Stimulated activated effector memory CD8-positive, alpha-beta T cell treated with anti-CD3 and anti-CD28 coated beads, Interleukin-12 subunit alpha, Interleukin-12 subunit beta, amount 100 ng/mL, for 72 hours (primary cell): ENCODE measurements around the gene PIP4K2A.
A peak's percentile ranks its signal among the peaks of the same experiment; 100 is the strongest.

ENCODE experiments used
- ATAC-seq: fragments of 150-1000 bp; cut with Tn5 transposase; 2 replicates; pipeline ENCODE4 v1.10.0; 2021
- DNase-seq, 2 donors: peaks; one replicate each; pipeline ENCODE4 v3.0.0; 2021 to 2022; ENCODE audit warnings: low spot score in 2 of 2
- H3K27ac Mint-ChIP-seq: one replicate; pipeline ENCODE4 v1.8.0; 2022; ENCODE audit warnings: mild to moderate bottlenecking, mixed read lengths
- H3K36me3 Mint-ChIP-seq: one replicate; pipeline ENCODE4 v1.8.0; 2022; ENCODE audit warnings: mild to moderate bottlenecking, mixed read lengths
- H3K4me1 Mint-ChIP-seq: one replicate; pipeline ENCODE4 v1.8.0; 2022; ENCODE audit warnings: mixed read lengths
- H3K4me3 Mint-ChIP-seq: one replicate; pipeline ENCODE4 v1.8.0; 2022; ENCODE audit warnings: mild to moderate bottlenecking, mixed read lengths
- H3K9me3 Mint-ChIP-seq: one replicate; pipeline ENCODE4 v1.8.0; 2022; ENCODE audit warnings: mixed read lengths

PIP4K2A gene

DNA sequence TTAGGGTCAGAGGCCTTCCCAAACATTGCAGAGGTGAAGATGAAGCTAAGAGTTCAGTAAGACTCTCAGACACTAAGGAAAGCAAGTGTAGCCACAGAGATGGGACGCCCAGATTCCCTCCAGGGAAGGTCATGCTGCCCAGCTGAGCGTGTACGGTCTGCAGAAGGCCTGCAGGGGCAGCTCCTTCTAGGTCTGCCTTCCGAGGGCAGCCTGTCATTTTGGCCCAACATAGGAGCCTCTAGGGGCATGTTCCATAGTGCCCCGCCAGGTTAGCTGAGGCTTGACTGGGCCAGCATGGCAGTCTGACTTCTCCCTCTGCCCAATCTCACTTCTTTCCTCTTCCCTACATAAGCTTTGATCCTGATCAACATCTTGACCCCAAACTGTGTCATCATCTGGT lies 130.7 kb downstream of the PIP4K2A start:
- H3K4me3 Mint-ChIP-seq, result no peak overlapping the region
- ATAC-seq (no peak), DNase-seq (no peak)
- peaks cover 49% of the 10 kb centered on the region for H3K4me1 Mint-ChIP-seq
- H3K9me3 Mint-ChIP-seq, result no peaks in the 10 kb centered on the region
- peak overlapping the region; percentile 32 for H3K27ac Mint-ChIP-seq
- peaks cover 98% of the 10 kb centered on the region for H3K36me3 Mint-ChIP-seq

- no peak for ATAC-seq
- no peak overlapping the region for H3K4me3 Mint-ChIP-seq
- peak overlapping the region; percentile 32 for H3K27ac Mint-ChIP-seq
- no peak for DNase-seq
- no peaks in the 10 kb centered on the region for H3K9me3 Mint-ChIP-seq
- peaks cover 60% of the 10 kb centered on the region for H3K4me1 Mint-ChIP-seq
- H3K36me3 Mint-ChIP-seq, result peaks cover 98% of the 10 kb centered on the region
Measured at GRCh38 chr10:22581461-22581860, 132.9 kb downstream of the PIP4K2A start.

DNA sequence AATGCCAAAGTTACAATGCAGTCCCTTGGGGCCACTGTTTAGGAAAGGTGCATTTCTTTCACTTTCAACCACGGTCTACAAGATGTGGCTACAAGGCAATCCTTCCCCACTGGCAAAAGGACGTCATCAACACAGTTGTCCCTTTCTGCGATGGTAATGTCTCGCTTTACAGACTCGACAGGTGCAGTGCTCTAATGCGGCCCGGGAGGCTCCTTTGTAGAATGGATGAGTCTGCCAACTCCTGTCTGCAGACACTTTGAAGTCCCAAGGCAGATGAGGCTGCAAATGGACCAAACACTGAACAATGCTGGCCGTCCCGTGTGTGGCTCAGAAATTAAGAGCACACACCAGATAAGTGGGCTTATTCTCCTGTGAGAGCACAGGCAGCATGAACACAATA lies 133.7 kb downstream of the PIP4K2A start:
- Mint-ChIP-seq H3K27ac (peak overlapping the region; percentile 69), H3K36me3 (peaks cover 98% of the 10 kb centered on the region), H3K4me1 (peaks cover 60% of the 10 kb centered on the region), H3K4me3 (no peak overlapping the region), H3K9me3 (no peaks in the 10 kb centered on the region)
- no peak for DNase-seq
- no peak for ATAC-seq

DNA sequence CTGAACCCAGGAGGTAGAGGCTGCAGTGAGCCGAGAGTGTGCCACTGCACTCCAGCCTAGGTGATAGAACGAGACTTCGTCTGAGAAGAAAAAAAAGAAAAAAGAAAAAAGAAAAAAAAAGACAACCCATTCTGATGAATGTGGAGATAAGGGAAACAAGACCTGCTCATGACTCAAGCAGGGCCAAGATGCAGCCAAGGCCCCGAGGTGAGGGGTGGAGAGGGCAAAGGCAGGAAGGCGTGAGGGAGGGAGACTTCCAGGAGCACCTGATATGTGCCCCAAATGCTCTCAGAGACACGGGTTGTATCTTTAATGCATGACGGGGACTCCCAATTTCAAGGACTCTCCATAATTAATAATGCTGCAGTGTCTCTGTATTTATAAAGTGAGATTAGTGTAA lies 134.6 kb downstream of the PIP4K2A start:
- Mint-ChIP-seq H3K4me1 (peaks cover 67% of the 10 kb centered on the region), H3K9me3 (no peaks in the 10 kb centered on the region), H3K27ac (peak overlapping the region; percentile 69), H3K36me3 (peaks cover 98% of the 10 kb centered on the region), H3K4me3 (no peak overlapping the region)
- no peak for ATAC-seq
- no peak for DNase-seq

DNA sequence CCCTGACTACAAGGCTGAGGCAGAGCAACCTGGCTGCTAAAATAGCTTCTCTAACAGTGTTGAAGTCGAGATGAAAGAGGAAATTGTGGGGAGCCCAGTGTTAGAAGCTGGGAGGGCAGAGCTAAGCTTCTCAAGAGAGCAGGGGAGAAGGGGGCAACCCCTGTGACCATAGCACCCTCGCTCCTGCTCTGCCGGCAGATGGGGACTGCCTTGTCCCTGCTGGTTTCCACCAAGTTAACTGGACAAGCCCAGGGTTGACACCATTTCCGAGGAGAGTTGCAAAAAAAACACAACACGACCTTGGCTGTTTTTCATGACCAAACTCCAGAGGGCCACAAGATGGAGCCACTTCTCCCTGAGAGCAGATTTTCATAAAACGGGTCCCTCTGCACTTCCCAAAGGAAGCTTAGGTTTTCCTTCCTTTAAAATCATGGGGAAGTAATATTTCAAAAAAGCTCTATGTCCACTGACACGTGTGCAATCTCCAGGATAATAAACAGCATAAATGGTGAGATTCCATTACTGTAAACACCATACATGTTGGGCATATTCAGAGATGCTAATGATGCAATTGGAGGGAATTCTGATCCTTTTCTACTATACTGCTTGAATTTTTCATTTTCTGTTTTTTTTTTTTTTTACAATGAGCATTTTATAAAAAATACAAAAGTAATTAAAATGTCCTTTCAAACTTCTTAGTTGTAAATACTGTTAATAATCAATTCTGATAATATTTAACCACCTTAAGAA lies 140.4 kb downstream of the PIP4K2A start:
- ATAC-seq (peak; percentile 11), DNase-seq (peak in 1 of 2 donors; percentile 57)
- Mint-ChIP-seq H3K36me3 (peaks cover 100% of the 10 kb centered on the region), H3K9me3 (no peaks in the 10 kb centered on the region), H3K27ac (peak overlapping the region; percentile 59), H3K4me1 (peaks cover 63% of the 10 kb centered on the region), H3K4me3 (peak overlapping the region; percentile 36)

- Mint-ChIP-seq H3K4me1 (peaks cover 54% of the 10 kb centered on the region), H3K9me3 (no peaks in the 10 kb centered on the region), H3K4me3 (peak overlapping the region; percentile 19), H3K27ac (peak overlapping the region; percentile 89), H3K36me3 (peaks cover 99% of the 10 kb centered on the region)
- DNase-seq (peak in 1 of 2 donors; percentile 71), ATAC-seq (peak; percentile 98)
Measured at GRCh38 chr10:22570733-22571430, 143.5 kb downstream of the PIP4K2A start.

DNA sequence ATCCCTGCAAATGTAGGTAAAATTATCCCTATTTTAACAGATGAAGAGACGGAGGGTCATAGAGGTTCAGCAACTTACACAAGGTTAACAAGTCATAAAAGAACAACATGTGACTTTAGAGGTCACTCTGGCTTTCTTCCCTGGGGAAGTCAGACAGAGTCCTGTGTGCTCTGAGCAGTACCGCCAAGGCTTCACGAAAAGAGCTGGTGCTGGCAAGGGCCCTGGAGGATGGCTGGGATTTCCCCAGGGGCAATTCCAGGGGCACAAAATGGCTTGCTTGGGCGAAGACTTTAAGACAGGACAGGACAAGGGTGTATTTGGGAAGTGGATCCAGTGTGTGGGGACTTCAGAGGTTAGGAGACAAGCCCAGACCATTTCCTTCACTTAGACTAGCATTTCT lies 144.1 kb downstream of the PIP4K2A start:
- Mint-ChIP-seq H3K9me3 (no peaks in the 10 kb centered on the region), H3K36me3 (peaks cover 97% of the 10 kb centered on the region), H3K4me3 (peak overlapping the region; percentile 22), H3K4me1 (peaks cover 54% of the 10 kb centered on the region), H3K27ac (peak overlapping the region; percentile 89)
- ATAC-seq (no peak), DNase-seq (no peak)

GRCh38 chr10:22568928-22569327 lies 145.4 kb downstream of the PIP4K2A start:
- peaks cover 97% of the 10 kb centered on the region for H3K36me3 Mint-ChIP-seq
- no peak for ATAC-seq
- H3K4me3 Mint-ChIP-seq, result no peak overlapping the region
- DNase-seq, result no peak
- no peak overlapping the region for H3K27ac Mint-ChIP-seq
- H3K4me1 Mint-ChIP-seq, result peaks cover 58% of the 10 kb centered on the region
- H3K9me3 Mint-ChIP-seq, result no peaks in the 10 kb centered on the region

GRCh38 chr10:22564060-22564459 lies 150.3 kb downstream of the PIP4K2A start:
- peak overlapping the region; percentile 89 for H3K27ac Mint-ChIP-seq
- H3K36me3 Mint-ChIP-seq, result peaks cover 95% of the 10 kb centered on the region
- DNase-seq (no peak), ATAC-seq (no peak)
- no peak overlapping the region for H3K4me3 Mint-ChIP-seq
- peaks cover 38% of the 10 kb centered on the region for H3K4me1 Mint-ChIP-seq
- no peaks in the 10 kb centered on the region for H3K9me3 Mint-ChIP-seq

GRCh38 chr10:22561909-22562308 lies 152.5 kb downstream of the PIP4K2A start:
- no peak for ATAC-seq
- no peak overlapping the region for H3K4me3 Mint-ChIP-seq
- H3K27ac Mint-ChIP-seq, result peak overlapping the region; percentile 75
- no peak for DNase-seq
- no peaks in the 10 kb centered on the region for H3K9me3 Mint-ChIP-seq
- H3K4me1 Mint-ChIP-seq, result peaks cover 36% of the 10 kb centered on the region
- peaks cover 96% of the 10 kb centered on the region for H3K36me3 Mint-ChIP-seq

DNA sequence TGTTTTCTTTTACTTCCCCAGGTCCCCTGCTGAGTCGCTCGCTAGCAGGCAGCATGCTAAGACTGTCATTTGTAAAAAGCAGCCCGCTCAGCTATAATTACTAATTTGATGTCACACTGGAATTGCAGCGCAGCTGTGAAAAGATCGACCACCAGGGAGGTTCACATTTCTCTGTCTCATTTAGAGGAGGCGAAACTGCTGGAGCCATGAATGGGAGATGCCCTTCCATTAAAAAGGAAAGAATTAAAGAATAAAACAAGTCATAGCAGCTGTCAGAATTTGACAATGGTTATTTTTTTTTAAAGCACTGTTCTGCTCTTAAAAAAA lies 153.5 kb downstream of the PIP4K2A start:
- H3K4me1 Mint-ChIP-seq, result peaks cover 26% of the 10 kb centered on the region

DNA sequence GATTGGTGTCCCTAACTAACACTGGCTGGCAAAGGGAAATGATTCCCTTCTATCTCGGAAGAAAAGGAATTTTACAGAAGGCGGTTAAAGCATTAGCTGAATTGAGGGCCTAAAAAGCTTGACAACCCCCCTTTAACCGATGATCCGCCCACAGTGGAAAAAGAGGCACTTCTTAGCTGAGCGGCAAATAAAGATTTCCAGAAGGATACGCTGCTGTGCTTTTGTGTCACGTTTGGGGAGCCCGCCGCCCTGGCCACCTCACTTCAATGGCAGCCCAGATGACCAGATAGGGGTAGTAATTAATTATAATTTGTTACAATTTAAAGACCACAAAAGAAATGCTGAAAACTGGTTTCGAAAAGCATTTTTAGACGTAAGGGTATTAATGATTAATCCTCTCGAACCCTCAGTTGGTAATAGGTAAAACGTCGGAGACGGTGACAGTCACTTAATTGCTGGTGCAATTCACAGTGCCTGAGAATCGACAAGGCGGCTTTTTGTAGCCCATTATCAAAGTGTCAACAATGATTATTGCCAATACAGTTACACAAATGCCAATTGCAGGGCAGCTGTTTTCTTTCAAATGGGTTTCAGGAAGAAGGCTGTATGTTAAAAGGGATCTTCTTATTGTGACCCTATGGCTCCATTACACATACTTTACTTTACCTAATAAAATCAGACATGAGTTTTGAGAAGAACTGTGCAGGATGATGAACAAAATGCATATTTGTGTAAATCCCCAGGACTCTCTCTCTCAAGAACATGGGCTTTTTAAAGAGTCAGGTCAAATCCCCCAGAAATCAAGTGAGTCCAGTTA lies 154.1 kb downstream of the PIP4K2A start:
- Mint-ChIP-seq H3K9me3 (no peaks in the 10 kb centered on the region), H3K4me3 (no peak overlapping the region), H3K4me1 (peaks cover 24% of the 10 kb centered on the region), H3K36me3 (peaks cover 96% of the 10 kb centered on the region), H3K27ac (peak overlapping the region; percentile 52)
- ATAC-seq (no peak), DNase-seq (no peak)

More for the DNA sequence above, 153.5 kb downstream of the PIP4K2A start:
- Mint-ChIP-seq H3K36me3 (peaks cover 93% of the 10 kb centered on the region), H3K9me3 (no peaks in the 10 kb centered on the region), H3K4me3 (no peak overlapping the region), H3K27ac (peak overlapping the region; percentile 20)
- ATAC-seq (no peak), DNase-seq (no peak)

DNA sequence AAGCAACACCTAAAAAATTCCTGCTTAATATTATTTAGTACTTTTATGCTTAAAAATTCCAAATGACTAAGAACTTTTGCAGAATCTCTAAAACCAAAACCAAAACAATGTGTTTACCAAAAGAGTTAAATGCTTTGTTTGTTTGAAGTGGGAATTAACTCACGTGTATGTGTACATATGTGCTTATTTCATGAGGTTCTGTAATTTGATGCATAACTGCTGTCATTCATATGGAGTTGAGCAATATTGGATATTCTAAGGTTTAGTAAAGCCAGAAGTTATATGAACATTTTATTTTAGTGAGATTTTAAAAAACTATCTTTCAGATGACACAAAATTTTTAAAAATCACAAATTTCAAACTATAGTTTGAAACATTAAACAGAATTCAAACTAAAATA lies 157.1 kb downstream of the PIP4K2A start:
- Mint-ChIP-seq H3K4me1 (peaks cover 4% of the 10 kb centered on the region), H3K27ac (peak overlapping the region; percentile 52), H3K9me3 (no peaks in the 10 kb centered on the region), H3K4me3 (no peak overlapping the region), H3K36me3 (peaks cover 96% of the 10 kb centered on the region)
- ATAC-seq (no peak), DNase-seq (no peak)

DNA sequence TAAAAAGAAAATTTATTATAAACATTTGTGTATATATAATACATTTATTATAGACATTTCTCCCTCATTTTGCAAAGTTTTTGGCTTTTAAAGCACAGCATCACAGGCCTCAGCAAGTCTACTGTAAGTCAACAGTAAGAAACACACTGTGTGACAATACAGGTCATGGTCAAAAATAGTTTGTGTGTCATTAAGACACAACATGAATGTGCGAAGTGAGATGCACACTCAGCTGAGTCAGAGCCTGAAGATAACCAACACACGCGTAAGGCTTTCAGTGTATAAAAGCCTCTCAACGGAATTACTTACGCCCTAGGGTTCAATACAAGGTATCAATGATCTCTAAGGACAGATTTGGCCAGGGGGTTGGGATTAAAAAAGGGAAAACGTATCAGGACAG lies 157.6 kb downstream of the PIP4K2A start:
- DNase-seq (no peak), ATAC-seq (no peak)
- H3K4me1 Mint-ChIP-seq, result peaks cover 9% of the 10 kb centered on the region
- H3K36me3 Mint-ChIP-seq, result peaks cover 96% of the 10 kb centered on the region
- H3K9me3 Mint-ChIP-seq, result no peaks in the 10 kb centered on the region
- H3K27ac Mint-ChIP-seq, result peak overlapping the region; percentile 52
- no peak overlapping the region for H3K4me3 Mint-ChIP-seq

DNA sequence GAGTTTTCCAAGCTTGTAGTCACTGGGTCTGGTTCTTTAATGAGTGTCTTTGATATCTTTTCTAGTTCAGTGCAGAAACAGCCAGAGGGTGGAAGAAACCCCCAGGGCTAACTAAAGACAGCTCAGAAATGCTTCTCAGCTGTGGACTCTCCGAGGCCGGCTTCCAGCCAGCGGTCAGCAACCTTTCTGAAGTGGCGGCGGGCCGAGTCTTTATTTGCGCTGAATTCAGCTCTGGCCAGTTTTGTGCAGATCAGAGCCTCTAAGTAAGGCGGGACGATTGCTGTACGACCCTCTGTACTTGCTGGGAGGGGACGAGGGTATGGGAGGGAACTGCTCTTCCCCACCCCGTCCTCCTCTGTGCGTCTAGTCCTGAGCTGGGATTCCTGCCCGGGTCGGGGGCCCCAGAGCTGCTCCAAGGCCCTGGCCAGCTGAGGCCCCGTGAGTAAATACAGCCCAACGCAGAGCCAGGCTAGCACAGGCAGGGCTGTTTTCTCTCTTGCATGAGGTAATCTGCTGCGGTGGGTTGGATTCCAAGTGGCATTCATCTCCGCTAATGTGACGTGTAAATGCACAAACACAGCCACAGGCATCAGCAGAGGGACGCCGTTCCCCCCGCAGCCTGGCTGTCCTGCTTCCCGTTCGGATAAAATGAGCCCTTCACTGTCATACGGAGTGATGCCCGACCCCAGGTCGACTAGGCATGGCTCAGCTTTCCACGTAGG lies 159.8 kb downstream of the PIP4K2A start:
- H3K4me1 Mint-ChIP-seq, result peaks cover 26% of the 10 kb centered on the region
- H3K9me3 Mint-ChIP-seq, result no peaks in the 10 kb centered on the region
- no peak overlapping the region for H3K4me3 Mint-ChIP-seq
- H3K27ac Mint-ChIP-seq, result peak overlapping the region; percentile 64
- ATAC-seq, result no peak
- H3K36me3 Mint-ChIP-seq, result peaks cover 97% of the 10 kb centered on the region
- no peak for DNase-seq
